ENCODE measurements around the gene COL5A1. TPM values are rescaled to one million over a fixed set of nuclear protein-coding genes. Genes with fewer than 3 reads are reported as not detected.

COL5A1 gene
- total RNA-seq, 2 donors from 2014 or later = 71.1 to 196 TPM

GRCh38 chr9:134800791-134801339 lies 159.3 kb downstream of the COL5A1 start:
- DNase-seq (ENCODE audit: low spot score) = peak; percentile 87
- intact Hi-C loops (cut with DNase I) = no loop called here

- intact Hi-C loops (cut with DNase I) = no loop called here
- DNase-seq (ENCODE audit: low spot score) = no peak
Measured at GRCh38 chr9:134802216-134802795, 160.7 kb downstream of the COL5A1 start.

GRCh38 chr9:134804871-134805270 lies 163.3 kb downstream of the COL5A1 start:
- no peak for DNase-seq (ENCODE audit: low spot score)
- intact Hi-C loops (cut with DNase I) = no loop called here

- DNase-seq (ENCODE audit: low spot score) = no peak
- intact Hi-C loops (cut with DNase I) = no loop called here
Measured at GRCh38 chr9:134807716-134808446, 166.3 kb downstream of the COL5A1 start.

- DNase-seq (ENCODE audit: low spot score) = no peak
- intact Hi-C loops (cut with DNase I) = no loop called here
Measured at GRCh38 chr9:134808447-134808792, 166.8 kb downstream of the COL5A1 start.

- DNase-seq (ENCODE audit: low spot score) = peak; percentile 85
- intact Hi-C loops (cut with DNase I) = no loop called here
Measured at GRCh38 chr9:134809292-134809691, 167.7 kb downstream of the COL5A1 start.

GRCh38 chr9:134809826-134810225 lies 168.2 kb downstream of the COL5A1 start:
- intact Hi-C loops (cut with DNase I) = no loop called here
- DNase-seq (ENCODE audit: low spot score) = no peak

GRCh38 chr9:134811079-134811672 lies 169.6 kb downstream of the COL5A1 start:
- intact Hi-C loops (cut with DNase I) = no loop called here
- DNase-seq (ENCODE audit: low spot score) = no peak

- intact Hi-C loops (cut with DNase I) = no loop called here
- no peak for DNase-seq (ENCODE audit: low spot score)
Measured at GRCh38 chr9:134811673-134812342, 170.2 kb downstream of the COL5A1 start.

- intact Hi-C loops (cut with DNase I) = no loop called here
Measured at GRCh38 chr9:134812343-134812673, 170.7 kb downstream of the COL5A1 start.

GRCh38 chr9:134813841-134814240 lies 172.2 kb downstream of the COL5A1 start:
- intact Hi-C loops (cut with DNase I) = no loop called here
- DNase-seq (ENCODE audit: low spot score) = no peak

More at GRCh38 chr9:134812343-134812673, 170.7 kb downstream of the COL5A1 start:
- no peak for DNase-seq (ENCODE audit: low spot score)

- DNase-seq (ENCODE audit: low spot score) = no peak
- intact Hi-C loops (cut with DNase I) = no loop called here
Measured at GRCh38 chr9:134814598-134815215, 173.1 kb downstream of the COL5A1 start.

GRCh38 chr9:134815435-134816214 lies 174.0 kb downstream of the COL5A1 start:
- DNase-seq (ENCODE audit: low spot score) = no peak
- intact Hi-C loops (cut with DNase I) = no loop called here

GRCh38 chr9:134816264-134816663 lies 174.7 kb downstream of the COL5A1 start:
- no peak for DNase-seq (ENCODE audit: low spot score)
- intact Hi-C loops (cut with DNase I) = no loop called here

GRCh38 chr9:134818000-134818568 lies 176.5 kb downstream of the COL5A1 start:
- DNase-seq (ENCODE audit: low spot score) = no peak
- intact Hi-C loops (cut with DNase I) = no loop called here

- intact Hi-C loops (cut with DNase I) = no loop called here
- no peak for DNase-seq (ENCODE audit: low spot score)
Measured at GRCh38 chr9:134818591-134818990, 177.0 kb downstream of the COL5A1 start.

- intact Hi-C loops (cut with DNase I) = no loop called here
- DNase-seq (ENCODE audit: low spot score) = no peak
Measured at GRCh38 chr9:134820901-134821300, 179.3 kb downstream of the COL5A1 start.

- DNase-seq (ENCODE audit: low spot score) = no peak
- intact Hi-C loops (cut with DNase I) = no loop called here
Measured at GRCh38 chr9:134822541-134822940, 180.9 kb downstream of the COL5A1 start.

GRCh38 chr9:134823623-134824022 lies 182.0 kb downstream of the COL5A1 start:
- DNase-seq (ENCODE audit: low spot score) = no peak
- intact Hi-C loops (cut with DNase I) = no loop called here
